ENCODE data around the gene CXCR6.

Gene CXCR6

DNA sequence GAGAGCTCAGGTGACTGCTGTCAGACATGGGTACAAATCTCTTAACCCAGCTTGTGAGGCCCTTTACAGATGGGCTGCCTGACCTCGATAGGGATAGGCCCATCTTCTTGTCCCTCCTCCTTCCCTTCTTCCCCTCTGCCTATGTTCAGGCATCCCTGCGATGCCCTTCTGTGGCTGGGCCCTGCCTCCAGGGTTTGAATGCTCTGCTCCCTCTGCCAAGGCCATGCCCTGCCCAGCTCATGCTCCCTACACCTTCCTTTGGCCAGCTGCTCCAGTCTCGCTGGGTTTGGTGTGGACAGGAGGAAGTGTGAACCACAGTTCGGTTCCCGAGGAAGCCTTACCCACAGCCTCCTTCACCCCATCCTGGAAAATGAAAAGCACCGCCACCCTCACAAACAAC is 48.1 kb downstream of the CXCR6 start:
- Histone ChIP-seq H3K4me3 (ENCODE audit: low read depth in 1 of 2, low read length in 2 of 2) (no peak overlapping the region), H3K36me3 (ENCODE audit: insufficient read depth, low read length) (peaks cover 40% of the 10 kb centered on the region), H4K20me1 (ENCODE audit: insufficient read depth, low read length) (peaks cover 20% of the 10 kb centered on the region; the same call in 1 of the 2 replicates), H2AFZ (ENCODE audit: low read depth, low read length) (no peak overlapping the region), H3K4me1 (ENCODE audit: insufficient read depth, low read length) (peaks cover 85% of the 10 kb centered on the region), H3K4me2 (ENCODE audit: insufficient read depth, low read length) (peak overlapping the region; percentile 30; the same call in 1 of the 2 replicates), H3K9ac (ENCODE audit: low read depth, low read length) (no peak overlapping the region), H3K27me3 (ENCODE audit: insufficient read depth, low read length, poor library complexity) (no peaks in the 10 kb centered on the region), H3K9me3 (ENCODE audit: insufficient read depth, low read length, severe bottlenecking) (no peaks in the 10 kb centered on the region), H3K79me2 (ENCODE audit: insufficient read depth, low read length) (peaks cover 100% of the 10 kb centered on the region), H3K27ac (ENCODE audit: low read length) (peak overlapping the region; percentile 66)
- no peak for ATAC-seq (ENCODE audit: insufficient read depth, low read depth)
- TF ChIP-seq, protein P1, sequence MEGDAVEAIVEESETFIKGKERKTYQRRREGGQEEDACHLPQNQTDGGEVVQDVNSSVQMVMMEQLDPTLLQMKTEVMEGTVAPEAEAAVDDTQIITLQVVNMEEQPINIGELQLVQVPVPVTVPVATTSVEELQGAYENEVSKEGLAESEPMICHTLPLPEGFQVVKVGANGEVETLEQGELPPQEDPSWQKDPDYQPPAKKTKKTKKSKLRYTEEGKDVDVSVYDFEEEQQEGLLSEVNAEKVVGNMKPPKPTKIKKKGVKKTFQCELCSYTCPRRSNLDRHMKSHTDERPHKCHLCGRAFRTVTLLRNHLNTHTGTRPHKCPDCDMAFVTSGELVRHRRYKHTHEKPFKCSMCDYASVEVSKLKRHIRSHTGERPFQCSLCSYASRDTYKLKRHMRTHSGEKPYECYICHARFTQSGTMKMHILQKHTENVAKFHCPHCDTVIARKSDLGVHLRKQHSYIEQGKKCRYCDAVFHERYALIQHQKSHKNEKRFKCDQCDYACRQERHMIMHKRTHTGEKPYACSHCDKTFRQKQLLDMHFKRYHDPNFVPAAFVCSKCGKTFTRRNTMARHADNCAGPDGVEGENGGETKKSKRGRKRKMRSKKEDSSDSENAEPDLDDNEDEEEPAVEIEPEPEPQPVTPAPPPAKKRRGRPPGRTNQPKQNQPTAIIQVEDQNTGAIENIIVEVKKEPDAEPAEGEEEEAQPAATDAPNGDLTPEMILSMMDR (IDR thresholded peaks at IDR 0.05; ENCODE audit: borderline replicate concordance, extremely low read depth, low read length, poor library complexity, severe bottlenecking): no peak
- no peak for TF ChIP-seq EZH2 (IDR thresholded peaks at IDR 0.05; ENCODE audit: borderline replicate concordance, low read depth, low read length, severe bottlenecking)
- DNase-seq: no peak

DNA sequence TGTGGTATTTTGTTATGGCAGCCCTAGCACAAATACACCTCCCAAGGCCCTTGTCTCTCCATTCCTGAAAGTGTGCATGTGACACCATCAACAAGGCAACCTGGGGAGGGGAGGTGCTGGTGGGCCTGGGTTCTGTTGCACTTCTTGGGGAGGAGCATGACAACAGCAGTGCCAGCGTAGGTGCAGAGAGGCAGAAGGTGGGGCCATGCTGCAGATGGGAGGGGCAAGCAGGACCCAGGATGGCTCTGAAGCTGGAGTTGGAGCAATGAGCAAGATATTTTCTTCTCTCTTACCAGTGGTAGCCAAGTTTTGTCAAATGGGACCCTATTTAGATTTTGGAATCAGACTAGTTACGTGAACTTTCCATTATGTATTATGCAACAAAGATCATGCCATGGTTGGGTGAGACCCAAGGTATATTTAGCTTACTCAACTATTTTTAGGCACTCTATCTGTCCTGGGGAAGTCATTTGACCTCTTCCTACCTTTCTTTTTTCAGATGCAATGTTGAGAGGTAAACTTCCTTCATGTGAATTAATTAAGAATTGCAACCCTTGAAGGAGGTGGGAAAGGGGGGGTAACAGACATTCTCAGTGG is 49.0 kb downstream of the CXCR6 start:
- peak overlapping the region; percentile 92; the same call in 1 of the 2 replicates for H3K4me2 ChIP-seq (ENCODE audit: insufficient read depth, low read length)
- DNase-seq (peak; percentile 39), ATAC-seq (ENCODE audit: insufficient read depth, low read depth) (no peak)
- no peaks in the 10 kb centered on the region for H3K27me3 ChIP-seq (ENCODE audit: insufficient read depth, low read length, poor library complexity)
- H2AFZ ChIP-seq (ENCODE audit: low read depth, low read length): no peak overlapping the region
- no peaks in the 10 kb centered on the region for H3K9me3 ChIP-seq (ENCODE audit: insufficient read depth, low read length, severe bottlenecking)
- H4K20me1 ChIP-seq (ENCODE audit: insufficient read depth, low read length): peaks cover 18% of the 10 kb centered on the region; the same call in 1 of the 2 replicates
- peaks cover 82% of the 10 kb centered on the region for H3K4me1 ChIP-seq (ENCODE audit: insufficient read depth, low read length)
- peaks cover 92% of the 10 kb centered on the region for H3K79me2 ChIP-seq (ENCODE audit: insufficient read depth, low read length)
- TF ChIP-seq, protein P1 (IDR thresholded peaks at IDR 0.05; ENCODE audit: borderline replicate concordance, extremely low read depth, low read length, poor library complexity, severe bottlenecking): no peak
- no peak for TF ChIP-seq EZH2 (IDR thresholded peaks at IDR 0.05; ENCODE audit: borderline replicate concordance, low read depth, low read length, severe bottlenecking)
- no peak overlapping the region for H3K4me3 ChIP-seq (ENCODE audit: low read depth in 1 of 2, low read length in 2 of 2)
- H3K27ac ChIP-seq (ENCODE audit: low read length): peak overlapping the region; percentile 99
- peaks cover 34% of the 10 kb centered on the region for H3K36me3 ChIP-seq (ENCODE audit: insufficient read depth, low read length)
- H3K9ac ChIP-seq (ENCODE audit: low read depth, low read length): no peak overlapping the region; the same call in 1 of the 2 replicates

DNA sequence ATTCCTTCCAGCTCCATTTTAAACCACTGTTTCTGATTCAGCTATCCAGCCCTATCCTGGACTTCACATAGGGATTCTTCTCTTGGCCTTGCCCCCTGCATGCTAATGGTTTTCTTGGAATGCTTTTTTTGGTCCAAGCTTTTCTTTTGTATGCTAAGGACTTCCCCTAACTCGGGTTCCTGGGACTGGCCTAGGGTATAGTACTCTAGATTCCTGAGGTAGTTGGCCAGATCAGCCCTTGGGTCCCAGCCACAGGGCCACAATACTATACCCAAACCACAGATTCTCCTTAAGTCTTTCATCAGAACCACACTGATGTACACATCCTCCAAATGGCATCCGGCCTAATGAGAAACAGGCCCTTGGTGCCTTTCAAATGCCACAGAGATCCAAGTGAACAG is 49.6 kb downstream of the CXCR6 start:
- peak overlapping the region in 1 of 2 experiments; percentile 33; a peak in 2 of 4 replicates for H3K4me3 ChIP-seq (ENCODE audit: low read depth in 1 of 2, low read length in 2 of 2)
- peak overlapping the region; percentile 92; the same call in 1 of the 2 replicates for H3K4me2 ChIP-seq (ENCODE audit: insufficient read depth, low read length)
- DNase-seq (peak; percentile 40), ATAC-seq (ENCODE audit: insufficient read depth, low read depth) (no peak)
- H3K27me3 ChIP-seq (ENCODE audit: insufficient read depth, low read length, poor library complexity): no peaks in the 10 kb centered on the region
- peaks cover 76% of the 10 kb centered on the region for H3K4me1 ChIP-seq (ENCODE audit: insufficient read depth, low read length)
- peaks cover 13% of the 10 kb centered on the region; the same call in 1 of the 2 replicates for H4K20me1 ChIP-seq (ENCODE audit: insufficient read depth, low read length)
- TF ChIP-seq, protein P1 (IDR thresholded peaks at IDR 0.05; ENCODE audit: borderline replicate concordance, extremely low read depth, low read length, poor library complexity, severe bottlenecking): no peak
- no peak for TF ChIP-seq EZH2 (IDR thresholded peaks at IDR 0.05; ENCODE audit: borderline replicate concordance, low read depth, low read length, severe bottlenecking)
- H3K9me3 ChIP-seq (ENCODE audit: insufficient read depth, low read length, severe bottlenecking): no peaks in the 10 kb centered on the region
- H3K36me3 ChIP-seq (ENCODE audit: insufficient read depth, low read length): peaks cover 28% of the 10 kb centered on the region
- H3K79me2 ChIP-seq (ENCODE audit: insufficient read depth, low read length): peaks cover 86% of the 10 kb centered on the region
- peak overlapping the region; percentile 99 for H3K27ac ChIP-seq (ENCODE audit: low read length)
- H2AFZ ChIP-seq (ENCODE audit: low read depth, low read length): no peak overlapping the region
- no peak overlapping the region; the same call in 1 of the 2 replicates for H3K9ac ChIP-seq (ENCODE audit: low read depth, low read length)

Measured in DND-41 (cell line).